Fibroblast of the aortic adventitia (primary cell): ENCODE measurements around the gene HTRA1. TPM values are rescaled to one million over a fixed set of nuclear protein-coding genes. Genes with fewer than 3 reads are reported as not detected.

Source experiments
- DNase-seq: peaks from one replicate; pipeline ENCODE4 v3.0.0-alpha.2; 2010; ENCODE audit warnings: low read depth
- H3K4me3 ChIP-seq: 2 replicates; pipeline ENCODE4 v1.5.1; 2011; ENCODE audit warnings: low read depth, mild to moderate bottlenecking, control low read depth, low read length, moderate library complexity
- total RNA-seq: library from RNA; depleted of rRNA; stranded (reverse); fragments of >200 nt; gene quantifications from 2 replicates; pipeline ENCODE4 v1.2.3, GENCODE V29; 2012; ENCODE audit warnings: low replicate concordance
- TF ChIP-seq, protein P1 (sequence below): IDR thresholded peaks from 2 replicates; pipeline ENCODE4 v1.5.1; 2011; ENCODE audit warnings: mild to moderate bottlenecking, low read length, control low read depth, inconsistent platforms; ENCODE audit not compliant: insufficient read depth

The HTRA1 gene
- total RNA-seq, 1 donor, result 156 TPM

DNA sequence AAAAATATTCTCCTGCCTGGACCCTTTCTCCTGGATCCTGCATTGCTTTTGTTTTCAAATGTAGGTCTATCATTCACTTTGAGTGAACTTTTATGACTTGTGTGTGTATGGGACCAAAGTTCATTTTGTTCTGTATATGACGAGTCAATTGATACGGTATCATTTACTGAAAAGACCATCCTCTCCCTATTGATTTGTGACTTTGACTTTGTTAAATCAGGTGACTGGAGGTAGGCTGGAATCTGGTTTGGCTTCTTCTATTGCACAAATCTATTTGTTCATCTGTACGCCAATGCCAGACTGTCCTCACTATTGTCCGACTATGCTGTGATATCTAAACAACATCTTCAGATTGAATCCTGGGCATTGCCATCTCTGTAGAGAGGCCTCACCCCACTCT, 12.2 kb upstream of the HTRA1 start:
- TF ChIP-seq, protein P1, sequence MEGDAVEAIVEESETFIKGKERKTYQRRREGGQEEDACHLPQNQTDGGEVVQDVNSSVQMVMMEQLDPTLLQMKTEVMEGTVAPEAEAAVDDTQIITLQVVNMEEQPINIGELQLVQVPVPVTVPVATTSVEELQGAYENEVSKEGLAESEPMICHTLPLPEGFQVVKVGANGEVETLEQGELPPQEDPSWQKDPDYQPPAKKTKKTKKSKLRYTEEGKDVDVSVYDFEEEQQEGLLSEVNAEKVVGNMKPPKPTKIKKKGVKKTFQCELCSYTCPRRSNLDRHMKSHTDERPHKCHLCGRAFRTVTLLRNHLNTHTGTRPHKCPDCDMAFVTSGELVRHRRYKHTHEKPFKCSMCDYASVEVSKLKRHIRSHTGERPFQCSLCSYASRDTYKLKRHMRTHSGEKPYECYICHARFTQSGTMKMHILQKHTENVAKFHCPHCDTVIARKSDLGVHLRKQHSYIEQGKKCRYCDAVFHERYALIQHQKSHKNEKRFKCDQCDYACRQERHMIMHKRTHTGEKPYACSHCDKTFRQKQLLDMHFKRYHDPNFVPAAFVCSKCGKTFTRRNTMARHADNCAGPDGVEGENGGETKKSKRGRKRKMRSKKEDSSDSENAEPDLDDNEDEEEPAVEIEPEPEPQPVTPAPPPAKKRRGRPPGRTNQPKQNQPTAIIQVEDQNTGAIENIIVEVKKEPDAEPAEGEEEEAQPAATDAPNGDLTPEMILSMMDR, result no peak
- H3K4me3 ChIP-seq, result no peak overlapping the region
- no peak for DNase-seq

DNA sequence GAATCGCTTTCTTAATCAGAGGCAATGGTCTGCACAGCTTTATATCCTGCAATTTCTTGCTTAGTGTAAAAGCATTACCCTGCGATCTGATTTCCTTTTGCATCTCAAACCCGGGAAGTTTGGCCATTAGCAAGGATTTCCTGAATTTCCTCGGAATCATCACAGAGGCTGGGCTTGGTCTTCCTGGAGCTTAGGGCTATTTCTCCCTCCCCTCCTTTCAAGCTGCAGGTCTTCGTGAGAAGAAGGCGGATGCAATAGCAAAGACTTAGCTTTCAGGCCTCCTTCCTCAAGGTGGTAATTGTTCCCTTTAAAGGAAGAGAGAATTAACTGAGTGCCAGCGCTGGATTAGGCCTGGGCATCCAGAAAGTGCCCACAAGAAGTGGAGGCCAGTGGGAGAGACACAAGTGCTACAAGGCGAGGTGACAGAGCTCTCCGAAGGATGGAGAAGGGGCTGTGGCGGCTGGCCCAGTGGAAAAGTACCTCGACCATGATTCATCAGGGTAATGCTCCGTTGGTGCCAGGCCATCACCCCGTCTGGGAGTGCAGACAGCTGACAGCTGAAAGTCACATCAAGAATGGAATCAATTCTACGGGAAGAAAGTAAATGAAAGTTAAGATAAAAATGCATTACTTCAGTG, 10.9 kb upstream of the HTRA1 start:
- TF ChIP-seq, protein P1, result no peak
- no peak for DNase-seq
- H3K4me3 ChIP-seq, result no peak overlapping the region

DNA sequence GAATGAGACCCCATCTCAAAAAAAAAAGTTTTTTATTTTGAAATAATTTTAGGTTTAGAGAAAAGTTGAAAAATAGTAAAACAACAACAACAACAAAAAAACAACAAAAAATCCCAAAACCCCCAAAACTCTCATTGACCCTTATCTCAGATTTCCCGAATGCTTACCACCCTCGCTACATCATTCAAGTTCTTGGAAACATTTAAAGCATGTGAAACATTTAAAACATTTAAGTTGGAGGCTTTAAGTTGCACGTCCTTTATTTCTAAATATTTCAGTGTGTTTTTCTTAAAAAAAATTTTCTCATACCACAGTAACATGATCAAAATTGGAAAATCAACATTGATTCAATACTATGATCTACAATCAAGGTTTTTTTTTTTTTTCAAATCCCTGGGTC, 7.3 kb upstream of the HTRA1 start:
- no peak for DNase-seq
- no peak overlapping the region for H3K4me3 ChIP-seq
- TF ChIP-seq, protein P1, result no peak

DNA sequence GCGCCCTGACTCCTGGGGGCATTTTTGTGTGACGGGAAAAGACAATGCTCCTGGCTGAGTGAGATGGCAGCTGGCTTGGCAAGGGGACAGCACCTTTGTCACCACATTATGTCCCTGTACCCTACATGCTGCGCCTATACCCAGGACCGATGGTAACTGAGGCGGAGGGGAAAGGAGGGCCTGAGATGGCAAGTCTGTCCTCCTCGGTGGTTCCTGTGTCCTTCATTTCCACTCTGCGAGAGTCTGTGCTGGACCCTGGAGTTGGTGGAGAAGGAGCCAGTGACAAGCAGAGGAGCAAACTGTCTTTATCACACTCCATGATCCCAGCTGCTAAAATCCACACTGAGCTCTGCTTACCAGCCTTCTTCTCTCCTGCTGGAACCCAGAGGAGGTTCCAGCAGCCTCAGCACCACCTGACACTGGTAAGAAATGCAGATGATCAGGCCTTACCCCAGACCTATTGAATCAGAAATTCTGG, 6.7 kb upstream of the HTRA1 start, which contains the start of gene ARMS2:
Gene ARMS2 (plus strand): TSS at position 51 of the 478 bp plus-strand sequence. CDS start 75 bp downstream, at position 126.
- H3K4me3 ChIP-seq, result no peak within 1 kb of the TSS
- TF ChIP-seq, protein P1, result no peak
- no peak for DNase-seq

DNA sequence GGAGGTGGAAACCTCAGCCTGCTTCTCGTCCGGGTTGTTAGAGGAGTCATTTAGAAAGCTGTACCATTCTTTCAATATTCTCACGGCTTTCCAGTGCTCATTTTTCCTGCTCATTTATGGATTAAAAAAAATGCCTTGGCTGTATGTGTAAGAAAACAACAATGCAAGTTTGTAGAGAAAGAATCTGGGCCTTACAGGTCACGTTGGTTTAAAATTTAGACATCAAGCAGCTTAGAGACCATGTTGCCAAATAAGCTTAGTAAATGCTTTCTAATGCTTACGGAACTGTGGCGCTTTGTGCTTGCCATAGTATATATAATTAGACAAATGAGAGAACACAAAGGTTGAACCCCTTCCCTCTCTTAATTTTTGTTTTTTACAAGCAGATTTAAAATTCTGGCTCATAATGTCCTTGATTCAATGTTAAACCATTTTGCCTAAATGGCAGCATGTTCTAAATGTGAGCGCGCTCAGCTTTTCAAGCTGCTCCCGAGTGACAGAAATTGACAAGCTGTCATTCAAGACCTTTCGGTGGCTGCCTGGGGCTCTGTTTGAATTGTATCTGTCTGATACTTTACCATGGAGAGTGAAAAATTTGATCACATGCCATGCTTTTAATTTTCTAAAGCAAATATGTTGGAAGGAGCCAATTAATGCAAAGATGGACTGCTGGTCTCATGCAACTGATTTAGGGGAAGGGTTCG, 5.8 kb upstream of the HTRA1 start:
- no peak overlapping the region for H3K4me3 ChIP-seq
- TF ChIP-seq, protein P1, result no peak
- DNase-seq, result no peak

DNA sequence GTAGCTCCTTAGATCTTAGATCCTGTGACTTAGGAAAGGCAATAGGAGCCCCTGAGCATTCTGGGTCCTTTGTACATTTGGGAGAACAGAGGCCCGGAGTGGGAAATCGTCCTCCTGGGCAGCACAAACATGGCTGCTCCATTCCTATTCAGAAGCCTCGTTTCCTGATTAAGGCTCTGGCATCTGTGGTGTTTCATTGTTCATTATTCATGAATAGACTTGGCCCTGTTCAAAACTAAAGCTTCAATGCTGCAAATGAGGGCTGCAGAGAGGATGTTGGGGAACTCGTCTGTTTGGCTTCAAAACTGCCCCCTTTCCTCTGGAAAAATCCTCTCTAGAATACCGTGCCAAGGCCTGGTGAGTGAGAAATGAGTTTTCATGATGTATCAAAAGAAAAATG, 3.4 kb upstream of the HTRA1 start:
- DNase-seq, result no peak
- TF ChIP-seq, protein P1, result no peak
- H3K4me3 ChIP-seq, result no peak overlapping the region
